Nephron (organoid): ENCODE data around the gene RAPSN.

Source experiments
- H3K27ac Mint-ChIP-seq, 3 experiments: 2 replicates each; pipeline ENCODE4 v1.8.0; 2020; ENCODE audit warnings: mixed read lengths in 3 of 3, mild to moderate bottlenecking in 2 of 3, moderate library complexity in 1 of 3
- H3K27me3 Mint-ChIP-seq: 2 replicates; pipeline ENCODE4 v1.8.0; 2021; ENCODE audit warnings: low read depth, mild to moderate bottlenecking, moderate library complexity, mixed read lengths
- H3K36me3 Mint-ChIP-seq: 2 replicates; pipeline ENCODE4 v1.8.0; 2020; ENCODE audit warnings: low read depth, mixed read lengths
- H3K4me1 Mint-ChIP-seq: 2 replicates; pipeline ENCODE4 v1.8.0; 2020; ENCODE audit warnings: mixed read lengths
- H3K4me3 Mint-ChIP-seq, 3 experiments: 2 replicates each; pipeline ENCODE4 v1.8.0; 2020; ENCODE audit warnings: mild to moderate bottlenecking in 3 of 3, mixed read lengths in 3 of 3, moderate library complexity in 2 of 3
- H3K9me3 Mint-ChIP-seq: 2 replicates; pipeline ENCODE4 v1.8.0; 2020; ENCODE audit warnings: mixed read lengths
- TF ChIP-seq, protein P1 (sequence below), 3 experiments: fragments of 200-600 bp; sonication (generic); IDR thresholded peaks; one replicate each; pipeline ENCODE4 v1.5.0; 2021; ENCODE audit warnings: antibody characterized with exemption in 3 of 3; ENCODE audit not compliant: unreplicated experiment in 3 of 3

RAPSN gene

DNA sequence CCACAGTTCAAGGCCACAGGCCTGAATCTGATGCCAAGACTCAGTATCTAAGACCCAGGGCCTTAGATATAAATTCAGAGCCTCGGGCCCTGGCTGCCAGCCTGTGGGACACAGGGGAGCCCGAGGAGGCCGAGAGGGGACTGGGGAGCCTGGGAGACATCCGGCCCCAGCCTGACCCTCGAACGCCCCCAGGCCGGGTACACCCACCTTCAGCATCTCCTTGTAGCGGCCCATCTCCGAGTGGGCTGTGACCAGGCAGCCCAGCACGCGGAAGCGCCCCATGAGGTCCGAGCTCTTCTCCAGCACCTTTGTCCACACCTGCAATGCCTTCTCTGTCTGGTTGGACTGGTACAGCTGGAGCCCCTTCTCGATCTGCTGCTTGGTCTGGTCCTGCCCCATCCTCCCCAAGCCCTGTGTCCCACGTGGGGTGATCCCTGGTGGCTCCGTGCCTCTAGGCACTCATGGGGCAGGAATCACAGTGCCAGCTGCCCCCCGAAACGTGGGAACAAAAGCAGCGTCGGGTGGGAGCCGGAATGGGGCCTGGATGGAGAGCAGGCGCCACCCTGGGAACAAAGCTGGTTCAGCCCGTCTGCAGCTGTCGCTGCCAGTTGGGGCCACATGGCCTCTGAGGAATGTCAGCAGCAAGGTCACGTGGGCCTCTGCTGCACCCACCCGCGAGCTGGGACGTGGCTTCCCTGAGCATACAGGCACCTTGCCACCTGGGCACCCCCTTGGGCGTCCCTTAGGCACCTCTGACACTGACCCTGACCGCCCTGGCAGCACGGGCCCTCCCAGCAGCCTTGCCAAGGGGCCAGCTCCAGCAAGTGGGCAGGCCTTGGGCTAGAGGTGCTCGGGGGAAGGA, at the start of gene RAPSN:
TSS of gene RAPSN (minus strand) at position 571 of the 862 bp plus-strand sequence. CDS start at position 399, 172 bp downstream.
- Mint-ChIP-seq H3K9me3 (no peaks in the 10 kb centered on the region), H3K27me3 (no peaks in the 10 kb centered on the region), H3K36me3 (no peaks in the 10 kb centered on the region), H3K4me1 (peaks cover 18% of the 10 kb centered on the region), H3K4me3 (peak within 1 kb of the TSS; percentile 71 to 97 (median 88)), H3K27ac (peak within 1 kb of the TSS in 2 of 3 experiments; percentile 85 to 91)
- TF ChIP-seq, protein P1, sequence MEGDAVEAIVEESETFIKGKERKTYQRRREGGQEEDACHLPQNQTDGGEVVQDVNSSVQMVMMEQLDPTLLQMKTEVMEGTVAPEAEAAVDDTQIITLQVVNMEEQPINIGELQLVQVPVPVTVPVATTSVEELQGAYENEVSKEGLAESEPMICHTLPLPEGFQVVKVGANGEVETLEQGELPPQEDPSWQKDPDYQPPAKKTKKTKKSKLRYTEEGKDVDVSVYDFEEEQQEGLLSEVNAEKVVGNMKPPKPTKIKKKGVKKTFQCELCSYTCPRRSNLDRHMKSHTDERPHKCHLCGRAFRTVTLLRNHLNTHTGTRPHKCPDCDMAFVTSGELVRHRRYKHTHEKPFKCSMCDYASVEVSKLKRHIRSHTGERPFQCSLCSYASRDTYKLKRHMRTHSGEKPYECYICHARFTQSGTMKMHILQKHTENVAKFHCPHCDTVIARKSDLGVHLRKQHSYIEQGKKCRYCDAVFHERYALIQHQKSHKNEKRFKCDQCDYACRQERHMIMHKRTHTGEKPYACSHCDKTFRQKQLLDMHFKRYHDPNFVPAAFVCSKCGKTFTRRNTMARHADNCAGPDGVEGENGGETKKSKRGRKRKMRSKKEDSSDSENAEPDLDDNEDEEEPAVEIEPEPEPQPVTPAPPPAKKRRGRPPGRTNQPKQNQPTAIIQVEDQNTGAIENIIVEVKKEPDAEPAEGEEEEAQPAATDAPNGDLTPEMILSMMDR (IDR thresholded peaks at IDR 0.05; ENCODE audit: unreplicated experiment in 3 of 3) = no peak

DNA sequence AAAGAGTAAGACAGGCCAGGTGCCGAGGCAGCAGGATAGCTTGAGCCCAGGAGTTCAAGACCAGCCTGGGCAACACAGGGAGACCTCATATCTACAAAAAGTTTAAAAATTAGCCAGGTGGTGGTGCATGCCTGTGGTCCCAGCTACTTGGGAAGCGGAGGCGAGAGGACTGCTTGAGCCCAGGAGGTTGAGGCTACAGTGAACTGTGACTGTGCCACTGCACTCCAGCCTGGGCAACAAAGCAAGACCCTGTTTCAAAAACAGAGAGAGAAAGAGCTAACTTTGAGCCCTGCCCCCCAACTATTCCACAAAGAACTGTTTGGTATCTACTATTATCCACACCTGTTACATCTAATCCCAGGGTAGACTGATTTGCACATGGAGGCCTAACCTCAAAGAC, 49.2 kb upstream of the RAPSN start:
- no peaks in the 10 kb centered on the region for H3K9me3 Mint-ChIP-seq
- peaks cover 10% of the 10 kb centered on the region for H3K36me3 Mint-ChIP-seq
- TF ChIP-seq, protein P1 (IDR thresholded peaks at IDR 0.05; ENCODE audit: unreplicated experiment in 3 of 3) = no peak

GRCh38 chr11:47496808-47497207, 47.9 kb upstream of the RAPSN start:
- H3K4me1 Mint-ChIP-seq = peaks cover 43% of the 10 kb centered on the region
- H3K9me3 Mint-ChIP-seq = no peaks in the 10 kb centered on the region
- H3K4me3 Mint-ChIP-seq = no peak overlapping the region
- no peak overlapping the region for H3K27ac Mint-ChIP-seq
- no peaks in the 10 kb centered on the region for H3K27me3 Mint-ChIP-seq
- TF ChIP-seq, protein P1 (IDR thresholded peaks at IDR 0.05; ENCODE audit: unreplicated experiment in 3 of 3) = no peak
- peaks cover 16% of the 10 kb centered on the region for H3K36me3 Mint-ChIP-seq

More for the DNA sequence above, 49.2 kb upstream of the RAPSN start:
- no peaks in the 10 kb centered on the region for H3K27me3 Mint-ChIP-seq
- peaks cover 55% of the 10 kb centered on the region for H3K4me1 Mint-ChIP-seq
- H3K27ac Mint-ChIP-seq = peak overlapping the region in 2 of 3 experiments; percentile 32 to 38
- peak overlapping the region in 1 of 3 experiments; percentile 67 for H3K4me3 Mint-ChIP-seq

- H3K27ac Mint-ChIP-seq = no peak overlapping the region
- H3K4me3 Mint-ChIP-seq = no peak overlapping the region
- TF ChIP-seq, protein P1 (IDR thresholded peaks at IDR 0.05; ENCODE audit: unreplicated experiment in 3 of 3) = no peak
- H3K36me3 Mint-ChIP-seq = peaks cover 20% of the 10 kb centered on the region
- H3K27me3 Mint-ChIP-seq = no peaks in the 10 kb centered on the region
- no peaks in the 10 kb centered on the region for H3K9me3 Mint-ChIP-seq
- peaks cover 35% of the 10 kb centered on the region for H3K4me1 Mint-ChIP-seq
These were observed 46.9 kb upstream of the RAPSN start for GRCh38 chr11:47495856-47496217.

- TF ChIP-seq, protein P1 (IDR thresholded peaks at IDR 0.05; ENCODE audit: unreplicated experiment in 3 of 3) = no peak
- H3K4me1 Mint-ChIP-seq = peaks cover 29% of the 10 kb centered on the region
- no peaks in the 10 kb centered on the region for H3K9me3 Mint-ChIP-seq
- no peaks in the 10 kb centered on the region for H3K27me3 Mint-ChIP-seq
- no peak overlapping the region for H3K27ac Mint-ChIP-seq
- H3K4me3 Mint-ChIP-seq = no peak overlapping the region
- peaks cover 20% of the 10 kb centered on the region for H3K36me3 Mint-ChIP-seq
These were observed 46.3 kb upstream of the RAPSN start for GRCh38 chr11:47495011-47495855.
